SK-N-SH treated with all-trans-retinoic acid at 6 μM for 48 hours (cell line): ENCODE data around the gene C22orf23.

ENCODE experiments used
- ATAC-seq: fragments of 200-7000 bp; cut with Tn5 transposase; 3 replicates; pipeline ENCODE4 v1.9.1; 2020; ENCODE audit warnings: mild to moderate bottlenecking, moderate library complexity
- ARNTL ChIP-seq: fragments of 450-650 bp; formaldehyde crosslinking; IDR thresholded peaks from 2 replicates; pipeline ENCODE4 v1.5.0; 2020; ENCODE audit warnings: low read depth, mild to moderate bottlenecking, moderate library complexity, borderline replicate concordance
- BACH2 ChIP-seq: fragments of 250-450 bp; sonication (Bioruptor Pico); IDR thresholded peaks from 2 replicates; pipeline ENCODE4 v1.9.0; 2021; ENCODE audit warnings: mild to moderate bottlenecking, borderline replicate concordance
- CREB5 ChIP-seq: fragments of 250-450 bp; sonication (Bioruptor Pico); IDR thresholded peaks from 2 replicates; pipeline ENCODE4 v1.5.1; 2020; ENCODE audit warnings: low read depth, mild to moderate bottlenecking, moderate library complexity
- CSDC2 ChIP-seq: fragments of 250-450 bp; sonication (Bioruptor Pico); IDR thresholded peaks from 2 replicates; pipeline ENCODE4 v1.5.0; 2020; ENCODE audit warnings: mild to moderate bottlenecking, moderate library complexity
- ESRRG ChIP-seq: fragments of 250-450 bp; sonication (Bioruptor Pico); IDR thresholded peaks from 2 replicates; pipeline ENCODE4 v1.6.1; 2021; ENCODE audit warnings: mild to moderate bottlenecking
- GLIS3 ChIP-seq: fragments of 250-450 bp; sonication (Bioruptor Pico); IDR thresholded peaks from 2 replicates; pipeline ENCODE4 v1.5.0; 2020; ENCODE audit warnings: mild to moderate bottlenecking, moderate library complexity
- ISL1 ChIP-seq: fragments of 250-450 bp; sonication (Bioruptor Pico); IDR thresholded peaks from 2 replicates; pipeline ENCODE4 v2.1.2; 2022; ENCODE audit warnings: mild to moderate bottlenecking, moderate library complexity
- OSR1 ChIP-seq: fragments of 250-450 bp; sonication (Bioruptor Pico); IDR thresholded peaks from 2 replicates; pipeline ENCODE4 v1.8.0; 2022; ENCODE audit warnings: moderate library complexity, mild to moderate bottlenecking, inconsistent platforms
- PATZ1 ChIP-seq: fragments of 250-450 bp; sonication (Bioruptor Pico); IDR thresholded peaks from 2 replicates; pipeline ENCODE4 v1.8.0; 2020; ENCODE audit warnings: mild to moderate bottlenecking, moderate library complexity, borderline replicate concordance
- POU6F1 ChIP-seq: fragments of 250-450 bp; sonication (Bioruptor Pico); IDR thresholded peaks from 2 replicates; pipeline ENCODE4 v1.8.0; 2021; ENCODE audit warnings: low read depth, mild to moderate bottlenecking, moderate library complexity, borderline replicate concordance
- PPARA ChIP-seq: fragments of 250-450 bp; sonication (Bioruptor Pico); IDR thresholded peaks from 2 replicates; pipeline ENCODE4 v1.5.0; 2020; ENCODE audit warnings: mild to moderate bottlenecking, borderline replicate concordance
- RARB ChIP-seq: fragments of 250-450 bp; sonication (Bioruptor Pico); IDR thresholded peaks from 2 replicates; pipeline ENCODE4 v1.8.0; 2021; ENCODE audit warnings: mild to moderate bottlenecking, moderate library complexity
- TOX ChIP-seq: fragments of 250-450 bp; sonication (Bioruptor Pico); IDR thresholded peaks from 2 replicates; pipeline ENCODE4 v1.8.0; 2021; ENCODE audit warnings: mild to moderate bottlenecking, moderate library complexity, borderline replicate concordance
- ZC3H10 ChIP-seq: fragments of 250-450 bp; sonication (Bioruptor Pico); IDR thresholded peaks from 2 replicates; pipeline ENCODE4 v1.5.1; 2021; ENCODE audit warnings: mild to moderate bottlenecking, moderate library complexity
- ZFP3 ChIP-seq: fragments of 250-450 bp; sonication (Bioruptor Pico); IDR thresholded peaks from 2 replicates; pipeline ENCODE4 v1.5.0; 2020; ENCODE audit warnings: mild to moderate bottlenecking, moderate library complexity
- ZFP30 ChIP-seq: fragments of 450-650 bp; formaldehyde crosslinking; IDR thresholded peaks from 2 replicates; pipeline ENCODE4 v1.5.0; 2022; ENCODE audit warnings: mild to moderate bottlenecking, moderate library complexity
- ZNF565 ChIP-seq: fragments of 450-650 bp; formaldehyde crosslinking; conservative IDR thresholded peaks from 2 replicates; pipeline ENCODE4 v1.5.0; 2020; ENCODE audit warnings: low read depth, mild to moderate bottlenecking, moderate library complexity
- ZNF70 ChIP-seq: fragments of 450-650 bp; formaldehyde crosslinking; IDR thresholded peaks from 2 replicates; pipeline ENCODE4 v1.5.0; 2020; ENCODE audit warnings: mild to moderate bottlenecking, moderate library complexity
- ZNF8 ChIP-seq: fragments of 450-650 bp; formaldehyde crosslinking; IDR thresholded peaks from 2 replicates; pipeline ENCODE4 v1.5.0; 2020; ENCODE audit warnings: mild to moderate bottlenecking, moderate library complexity
- TF ChIP-seq, protein P1 (sequence below): fragments of 250-450 bp; sonication (Bioruptor Pico); IDR thresholded peaks from 2 replicates; pipeline ENCODE4 v1.5.1; 2021; ENCODE audit warnings: mild to moderate bottlenecking, moderate library complexity

Gene C22orf23

DNA sequence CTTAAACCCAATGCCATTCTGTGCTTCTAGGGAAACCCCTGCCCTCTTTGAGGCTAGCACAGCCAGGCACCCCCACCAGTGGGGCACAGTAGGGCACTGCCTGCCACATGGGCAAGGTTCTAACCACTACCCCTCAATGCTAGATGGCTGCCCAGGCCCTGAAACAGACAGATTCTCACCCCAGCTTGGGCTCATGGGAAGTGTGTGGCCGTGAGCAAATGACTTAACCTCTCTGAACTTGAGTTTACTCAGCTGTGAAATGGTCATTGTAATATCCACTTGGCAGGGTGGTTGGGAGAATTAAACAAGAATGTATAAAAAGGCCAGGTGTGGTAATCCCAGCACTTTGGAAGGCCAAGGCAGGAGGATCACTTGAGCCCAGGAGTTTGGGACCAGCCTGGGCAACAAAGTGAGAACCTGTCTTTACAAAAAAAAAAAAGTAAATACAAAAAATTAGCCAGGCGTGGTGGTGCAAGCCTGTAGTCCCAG lies 22.4 kb downstream of the C22orf23 start:
- ATAC-seq = no peak
- TF ChIP-seq OSR1 (CRISPR knock-in tag) = no peak
- no peak for TF ChIP-seq ZNF70 (CRISPR knock-in tag)
- no peak for TF ChIP-seq ESRRG (CRISPR knock-in tag)
- no peak for TF ChIP-seq ZNF565 (CRISPR knock-in tag)
- TF ChIP-seq ZFP30 (CRISPR knock-in tag) = no peak
- TF ChIP-seq POU6F1 (CRISPR knock-in tag) = no peak
- no peak for TF ChIP-seq TOX (CRISPR knock-in tag)
- TF ChIP-seq CSDC2 (CRISPR knock-in tag) = no peak
- TF ChIP-seq ZC3H10 (CRISPR knock-in tag) = no peak
- no peak for TF ChIP-seq RARB (CRISPR knock-in tag)
- TF ChIP-seq CREB5 (CRISPR knock-in tag) = no peak
- TF ChIP-seq PATZ1 (CRISPR knock-in tag) = no peak

GRCh38 chr22:37930270-37930951 lies 23.0 kb downstream of the C22orf23 start:
- ATAC-seq = peak; percentile 19; the same call in 2 of the 3 replicates
- TF ChIP-seq PATZ1 (CRISPR knock-in tag) (no peak), ZNF565 (CRISPR knock-in tag) (no peak), ESRRG (CRISPR knock-in tag) (no peak), ZNF8 (no peak), RARB (CRISPR knock-in tag) (no peak), ARNTL (CRISPR knock-in tag) (no peak), ZFP3 (no peak), OSR1 (CRISPR knock-in tag) (no peak), POU6F1 (CRISPR knock-in tag) (no peak), PPARA (CRISPR knock-in tag) (no peak), ISL1 (CRISPR knock-in tag) (no peak)

DNA sequence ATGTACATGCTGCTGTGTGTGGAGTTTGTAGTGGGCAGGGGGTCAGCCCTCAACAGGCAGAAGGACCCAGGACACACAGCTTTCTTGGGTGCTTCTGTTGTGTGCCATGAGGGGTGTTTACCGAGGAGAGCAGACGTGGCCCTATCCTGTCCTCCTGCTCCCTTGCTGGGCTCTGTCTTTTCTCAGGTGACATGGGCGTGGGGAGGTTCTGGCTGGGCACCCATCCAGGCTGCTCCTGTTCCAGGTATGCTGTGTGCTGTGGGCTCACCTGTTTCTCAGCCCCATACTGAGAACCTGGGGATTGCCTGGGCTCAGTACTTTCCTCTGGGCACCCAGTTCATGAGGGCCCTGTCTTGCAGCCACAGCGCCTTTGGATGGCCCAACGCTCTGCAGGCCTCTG lies 24.0 kb downstream of the C22orf23 start:
- ATAC-seq = no peak
- TF ChIP-seq, protein P1, sequence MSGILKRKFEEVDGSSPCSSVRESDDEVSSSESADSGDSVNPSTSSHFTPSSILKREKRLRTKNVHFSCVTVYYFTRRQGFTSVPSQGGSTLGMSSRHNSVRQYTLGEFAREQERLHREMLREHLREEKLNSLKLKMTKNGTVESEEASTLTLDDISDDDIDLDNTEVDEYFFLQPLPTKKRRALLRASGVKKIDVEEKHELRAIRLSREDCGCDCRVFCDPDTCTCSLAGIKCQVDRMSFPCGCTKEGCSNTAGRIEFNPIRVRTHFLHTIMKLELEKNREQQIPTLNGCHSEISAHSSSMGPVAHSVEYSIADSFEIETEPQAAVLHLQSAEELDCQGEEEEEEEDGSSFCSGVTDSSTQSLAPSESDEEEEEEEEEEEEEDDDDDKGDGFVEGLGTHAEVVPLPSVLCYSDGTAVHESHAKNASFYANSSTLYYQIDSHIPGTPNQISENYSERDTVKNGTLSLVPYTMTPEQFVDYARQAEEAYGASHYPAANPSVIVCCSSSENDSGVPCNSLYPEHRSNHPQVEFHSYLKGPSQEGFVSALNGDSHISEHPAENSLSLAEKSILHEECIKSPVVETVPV (CRISPR knock-in tag) = no peak
- no peak for TF ChIP-seq ZNF70 (CRISPR knock-in tag)
- no peak for TF ChIP-seq ZC3H10 (CRISPR knock-in tag)
- no peak for TF ChIP-seq ZNF8
- no peak for TF ChIP-seq PATZ1 (CRISPR knock-in tag)
- no peak for TF ChIP-seq CSDC2 (CRISPR knock-in tag)
- TF ChIP-seq BACH2 (CRISPR knock-in tag) = no peak
- no peak for TF ChIP-seq POU6F1 (CRISPR knock-in tag)
- no peak for TF ChIP-seq GLIS3 (CRISPR knock-in tag)
- TF ChIP-seq RARB (CRISPR knock-in tag) = no peak
